ENCODE data around the gene CKAP2L.

DNA sequence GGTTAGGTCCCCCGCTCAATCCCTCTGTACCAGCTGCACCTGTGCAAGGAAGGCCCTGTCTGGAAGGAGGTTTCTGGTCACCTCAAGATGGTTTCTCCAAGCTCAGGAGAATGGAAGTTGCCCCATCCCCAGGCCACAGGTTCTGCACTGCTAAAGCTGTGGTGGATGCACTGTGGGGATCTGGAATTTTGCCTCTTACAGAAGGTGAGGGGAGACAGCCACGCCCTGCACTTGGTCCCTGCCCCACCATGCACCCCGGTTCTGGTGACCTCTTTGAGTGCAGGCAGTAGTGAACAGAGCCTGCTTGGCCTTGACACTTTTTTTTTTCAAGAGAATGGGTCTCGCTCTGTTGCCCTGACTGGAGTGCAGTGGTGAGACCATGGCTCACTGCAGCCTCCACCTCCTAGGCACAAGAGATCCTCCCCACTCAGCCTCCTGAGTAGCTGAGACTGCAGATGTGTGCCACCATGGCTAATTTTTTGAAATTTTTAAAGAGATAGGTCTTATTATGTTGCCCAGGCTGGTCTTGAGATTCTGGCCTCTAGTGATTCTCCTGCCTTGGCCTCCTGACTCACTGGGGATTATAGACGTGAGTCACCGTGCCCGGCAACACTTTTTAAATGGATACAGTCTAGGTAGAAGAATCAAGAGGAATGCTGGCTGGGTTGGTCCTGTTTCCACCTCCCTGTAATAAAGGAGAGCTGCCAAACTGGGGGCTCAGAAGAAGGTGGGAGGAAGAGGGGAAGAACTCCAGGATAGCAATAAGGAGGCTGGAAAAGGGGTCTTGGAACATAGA, 49.4 kb downstream of the CKAP2L start:
- TF ChIP-seq POLR2AphosphoS5 (IDR thresholded peaks at IDR 0.05; ENCODE audit: low read depth, low read length) (no peak), POLR2A (IDR thresholded peaks at IDR 0.05; ENCODE audit: low read depth, low read length) (no peak)

Measured in GM12892 (cell line).